ENCODE measurements around the gene RNPS1. TPM values are rescaled to one million over a fixed set of nuclear protein-coding genes. Genes with fewer than 3 reads are reported as not detected.

RNPS1 gene
- polyA plus RNA-seq, 1 donor from 2014 or later: 180 TPM

GRCh38 chr16:2273484-2273883 lies 5.6 kb upstream of the RNPS1 start:
- Histone ChIP-seq H2AFZ (ENCODE audit: low read depth, low read length) (no peak overlapping the region), H3K4me3 (ENCODE audit: low read length) (no peak overlapping the region), H3K27me3 (ENCODE audit: insufficient read depth, low read depth, low read length) (no peaks in the 10 kb centered on the region), H3K9me2 (ENCODE audit: insufficient read depth, low read length) (no peaks in the 10 kb centered on the region), H3F3A (ENCODE audit: insufficient read depth, low read length, poor library complexity, severe bottlenecking) (no peaks in the 10 kb centered on the region), H3K9me3 (ENCODE audit: low read length) (no peaks in the 10 kb centered on the region), H3K79me2 (replicated peaks; ENCODE audit: insufficient read depth, low read length) (no peaks in the 10 kb centered on the region), H3K4me2 (ENCODE audit: low read length) (no peak overlapping the region), H3K9ac (ENCODE audit: low read length) (no peak overlapping the region), H3K36me3 (ENCODE audit: insufficient read depth, low read length) (no peaks in the 10 kb centered on the region), H4K20me1 (ENCODE audit: insufficient read depth) (no peaks in the 10 kb centered on the region), H3K27ac (ENCODE audit: low read length) (no peak overlapping the region)
- TF ChIP-seq TAF1 (IDR thresholded peaks at IDR 0.05; ENCODE audit: low read depth) (no peak), SMC3 (conservative IDR thresholded peaks at IDR 0.05; ENCODE audit: poor library complexity) (no peak), RAD21 (conservative IDR thresholded peaks at IDR 0.05) (no peak), MXI1 (conservative IDR thresholded peaks at IDR 0.05; ENCODE audit: poor library complexity, severe bottlenecking) (no peak), CTCF (IDR thresholded peaks at IDR 0.05; ENCODE audit: poor library complexity, severe bottlenecking) (no peak), POLR2AphosphoS5 (IDR thresholded peaks at IDR 0.05) (no peak), EP300 (conservative IDR thresholded peaks at IDR 0.05; ENCODE audit: poor library complexity, severe bottlenecking) (no peak), REST (IDR thresholded peaks at IDR 0.05; ENCODE audit: borderline replicate concordance) (no peak), EZH2 (IDR thresholded peaks at IDR 0.05; ENCODE audit: borderline replicate concordance, insufficient read depth, low read length, poor library complexity, severe bottlenecking) (no peak)

GRCh38 chr16:2271848-2272461 lies 4.0 kb upstream of the RNPS1 start:
- TF ChIP-seq POLR2AphosphoS5 (IDR thresholded peaks at IDR 0.05): peak; percentile 0
- TF ChIP-seq CTCF (IDR thresholded peaks at IDR 0.05; ENCODE audit: poor library complexity, severe bottlenecking): no peak
- Histone ChIP-seq H3K9me3 (ENCODE audit: low read length) (no peaks in the 10 kb centered on the region), H3K27me3 (ENCODE audit: insufficient read depth, low read depth, low read length) (no peaks in the 10 kb centered on the region), H4K20me1 (ENCODE audit: insufficient read depth) (no peaks in the 10 kb centered on the region), H3F3A (ENCODE audit: insufficient read depth, low read length, poor library complexity, severe bottlenecking) (no peaks in the 10 kb centered on the region), H3K4me3 (ENCODE audit: low read length) (no peak overlapping the region), H3K4me2 (ENCODE audit: low read length) (no peak overlapping the region), H3K9ac (ENCODE audit: low read length) (no peak overlapping the region), H3K27ac (ENCODE audit: low read length) (no peak overlapping the region), H2AFZ (ENCODE audit: low read depth, low read length) (no peak overlapping the region), H3K79me2 (replicated peaks; ENCODE audit: insufficient read depth, low read length) (peaks cover 1% of the 10 kb centered on the region), H3K9me2 (ENCODE audit: insufficient read depth, low read length) (no peaks in the 10 kb centered on the region), H3K36me3 (ENCODE audit: insufficient read depth, low read length) (no peaks in the 10 kb centered on the region)
